Naive thymus-derived CD4-positive, alpha-beta T cell (primary cell): ENCODE measurements around the gene STYXL2. TPM values are rescaled to one million over a fixed set of nuclear protein-coding genes. Genes with fewer than 3 reads are reported as not detected.

Experiments
- ATAC-seq: fragments of 150-1000 bp; cut with Tn5 transposase; 2 replicates; pipeline ENCODE4 v1.10.0; 2021; ENCODE audit warnings: mild to moderate bottlenecking, moderate library complexity
- CTCF ChIA-PET: fragments of 350-600 bp; sonication (Branson Sonifier 250); formaldehyde crosslinking; loops from one replicate; lab custom pipeline; 2021; ENCODE audit warnings: antibody characterized with exemption; lab: Charles Lee
- POLR2A ChIA-PET: fragments of 350-600 bp; sonication (Branson Sonifier 250); formaldehyde crosslinking; loops from one replicate; lab custom pipeline; 2021; ENCODE audit warnings: antibody characterized with exemption, inconsistent platforms; lab: Charles Lee
- DNase-seq, 9 donors: peaks; one replicate each; pipeline versions ENCODE4 v3.0.0 to v3.0.0-alpha.2; 2020 to 2022; ENCODE audit warnings: mixed read lengths in 1 of 9
- H3K27ac ChIP-seq: one replicate; pipeline ENCODE4 v1.7.0; 2013; ENCODE audit warnings: mild to moderate bottlenecking, low read depth, low read length, moderate library complexity
- H3K27me3 ChIP-seq, 2 donors: one replicate each; pipeline ENCODE4 v1.7.0; 2013; ENCODE audit warnings: low read length in 2 of 2, mild to moderate bottlenecking in 2 of 2, moderate library complexity in 2 of 2; ENCODE audit not compliant: control insufficient read depth in 2 of 2, insufficient read depth in 2 of 2
- H3K36me3 ChIP-seq, 3 experiments: 1 replicate in 2 of 3; 2 replicates in 1 of 3; pipeline ENCODE4 v1.7.0; 2013; ENCODE audit warnings: low read length in 3 of 3, mild to moderate bottlenecking in 3 of 3, moderate library complexity in 1 of 3; ENCODE audit not compliant: insufficient read depth in 3 of 3, control insufficient read depth in 2 of 3
- H3K4me1 ChIP-seq, 2 donors: one replicate each; pipeline ENCODE4 v1.7.0; 2013; ENCODE audit warnings: low read length in 2 of 2, mild to moderate bottlenecking in 2 of 2, moderate library complexity in 1 of 2; ENCODE audit not compliant: control insufficient read depth in 2 of 2, insufficient read depth in 2 of 2
- H3K4me3 ChIP-seq: 2 replicates; pipeline ENCODE4 v1.7.0; 2013; ENCODE audit warnings: mild to moderate bottlenecking, low read length
- H3K9me3 ChIP-seq, 3 experiments: 1 replicate in 2 of 3; 2 replicates in 1 of 3; pipeline ENCODE4 v1.7.0; 2013; ENCODE audit warnings: low read length in 3 of 3; ENCODE audit not compliant: control insufficient read depth in 2 of 3
- H3K27ac Mint-ChIP-seq, 9 donors: one replicate each; pipeline ENCODE4 v1.8.0; 2020 to 2022; ENCODE audit warnings: mixed read lengths in 9 of 9, mild to moderate bottlenecking in 8 of 9, moderate library complexity in 5 of 9, inconsistent platforms in 2 of 9
- H3K27me3 Mint-ChIP-seq, 5 donors: one replicate each; pipeline ENCODE4 v1.8.0; 2021 to 2022; ENCODE audit warnings: mixed read lengths in 5 of 5, mild to moderate bottlenecking in 1 of 5
- H3K36me3 Mint-ChIP-seq, 5 donors: one replicate each; pipeline ENCODE4 v1.8.0; 2020 to 2022; ENCODE audit warnings: mixed read lengths in 5 of 5, mild to moderate bottlenecking in 3 of 5, inconsistent platforms in 1 of 5
- H3K4me1 Mint-ChIP-seq, 7 donors: one replicate each; pipeline ENCODE4 v1.8.0; 2020 to 2022; ENCODE audit warnings: mixed read lengths in 7 of 7, mild to moderate bottlenecking in 3 of 7, inconsistent platforms in 1 of 7
- H3K4me3 Mint-ChIP-seq, 10 donors: one replicate each; pipeline ENCODE4 v1.8.0; 2020 to 2022; ENCODE audit warnings: mild to moderate bottlenecking in 10 of 10, mixed read lengths in 10 of 10, moderate library complexity in 6 of 10, inconsistent platforms in 2 of 10
- H3K9me3 Mint-ChIP-seq, 11 donors: one replicate each; pipeline ENCODE4 v1.8.0; 2020 to 2022; ENCODE audit warnings: mixed read lengths in 11 of 11, mild to moderate bottlenecking in 4 of 11, inconsistent platforms in 1 of 11, moderate library complexity in 1 of 11
- intact Hi-C, 2 donors: fragments of 100-400 bp; cut with micrococcal nuclease; formaldehyde crosslinking; loops; one replicate each; pipeline ENCODE4 v1.15.1; 2023
- polyA plus RNA-seq, 2 donors: library from polyadenylated mRNA; unstranded; fragments of 300-500 nt; fragmentation: Illumina TruSeq; gene quantifications; one replicate each; pipeline ENCODE4 v1.2.3, GENCODE V29; 2021
- total RNA-seq, 6 experiments: library from RNA in 5 of 6; stranded (reverse) in 5 of 6; gene quantifications; 1 replicate in 5 of 6; 2 replicates in 1 of 6; pipeline ENCODE4 v1.2.3 and lab custom pipeline; 2021 to 2026

The STYXL2 gene
- not detected for total RNA-seq
- polyA plus RNA-seq: not detected
- total RNA-seq (lab: John Stamatoyannopoulos, UW): not detected

DNA sequence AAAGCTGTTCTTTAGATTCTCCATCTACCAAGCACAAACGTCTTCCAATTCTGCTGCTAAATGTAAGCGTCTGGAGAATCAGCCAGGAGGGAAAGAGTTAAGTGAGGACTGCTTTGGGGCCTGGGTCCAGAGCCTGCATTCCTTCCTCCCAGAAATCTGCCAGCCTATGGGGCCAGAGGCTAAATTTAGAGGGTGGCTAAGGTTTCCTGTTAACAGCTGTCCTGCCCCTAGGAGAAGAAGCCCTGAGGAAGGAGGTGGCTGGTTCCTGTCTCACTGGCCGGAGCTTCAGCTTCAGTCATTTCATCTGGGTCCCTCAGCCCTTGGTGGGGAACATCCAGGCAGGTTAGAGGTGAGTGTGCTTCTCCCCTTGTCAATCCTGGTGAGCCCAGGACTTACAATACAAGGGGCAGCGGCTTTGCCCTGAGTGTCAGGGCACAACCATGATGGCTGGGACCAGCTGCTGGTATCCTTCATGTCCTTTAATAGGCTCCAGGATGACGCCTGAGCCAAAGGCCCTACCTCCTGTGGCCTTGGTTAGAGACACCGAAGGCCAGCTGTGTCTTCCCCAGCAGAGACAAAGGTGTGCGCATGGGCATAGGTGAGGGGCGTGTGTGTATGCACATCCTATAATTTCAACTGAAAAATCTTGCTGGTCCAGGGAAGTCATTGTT is at the start of gene STYXL2:
Gene STYXL2 (plus strand): TSS at position 230 of the 671 bp plus-strand sequence. CDS start 775 bp downstream, outside the sequence.
- Histone ChIP-seq H3K4me1 (peaks cover 21 to 23% of the 10 kb centered on the region in 2 donors), H3K9me3 (no peaks in the 10 kb centered on the region), H3K27me3 (no peaks in the 10 kb centered on the region), H3K4me3 (no peak within 1 kb of the TSS), H3K27ac (no peak within 1 kb of the TSS), H3K36me3 (no peaks in the 10 kb centered on the region)
- Mint-ChIP-seq H3K27me3 (no peaks in the 10 kb centered on the region), H3K4me3 (no peak within 1 kb of the TSS), H3K4me1 (peaks cover 12 to 61% (median 33%) of the 10 kb centered on the region in 7 donors), H3K9me3 (peaks cover 0 to 5% (median 0%) of the 10 kb centered on the region in 11 donors), H3K36me3 (peaks cover 0 to 8% (median 5%) of the 10 kb centered on the region in 5 donors), H3K27ac (peak within 1 kb of the TSS in 8 of 9 donors; percentile 27 to 100 (median 78))
- ChIA-PET CTCF (interaction anchor here (1.0 to 1.4 kb wide), 2 partner anchors 9 to 35 kb away, joined by 3 to 4 read pairs; no protein-coding TSS in a partner anchor), POLR2A (interaction anchor here (8.3 kb wide), 1 partner anchor 10 kb away, joined by 43 read pairs; no protein-coding TSS in a partner anchor)
- intact Hi-C loops: loop anchor here (2.0 to 10.0 kb wide), 3 partner anchors 15 to 843 kb away; partner anchors contain the start of genes DCAF6 (in 1 of the 2) and MPC2 (in 1 of the 2)
- ATAC-seq: no peak
- no peak for DNase-seq

DNA sequence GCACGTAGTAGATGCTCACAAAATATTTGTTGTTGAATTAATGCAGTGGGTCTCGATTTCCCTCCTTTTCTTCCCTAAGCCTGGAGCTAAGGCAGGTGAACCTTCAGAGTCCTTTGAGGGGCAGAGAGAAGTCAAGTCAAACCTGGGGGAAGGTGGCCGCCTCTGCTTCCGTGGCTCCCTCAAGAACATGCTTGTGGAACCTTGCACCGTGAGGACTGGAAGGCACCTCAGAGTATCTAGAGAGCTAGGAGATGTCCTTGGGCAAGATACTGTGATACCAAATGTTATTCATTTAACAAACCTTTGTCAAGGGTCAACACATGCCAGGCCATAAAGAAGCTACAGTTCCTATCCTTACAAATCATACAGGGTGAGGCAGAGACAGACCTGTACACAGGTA is 42.0 kb upstream of the STYXL2 start:
- H3K36me3 ChIP-seq: peaks cover 0 to 36% (median 0%) of the 10 kb centered on the region in 3 experiments
- Mint-ChIP-seq H3K27ac (no peak overlapping the region), H3K27me3 (peaks cover 0 to 5% (median 0%) of the 10 kb centered on the region in 5 donors), H3K4me1 (peaks cover 0 to 2% (median 0%) of the 10 kb centered on the region in 7 donors), H3K36me3 (peaks cover 0 to 53% (median 18%) of the 10 kb centered on the region in 5 donors), H3K4me3 (no peak overlapping the region), H3K9me3 (no peaks in the 10 kb centered on the region)
- H3K4me1 ChIP-seq: no peaks in the 10 kb centered on the region
- no peaks in the 10 kb centered on the region for H3K9me3 ChIP-seq
- intact Hi-C loops: loop anchor here in 1 of 2 donors (10.0 kb wide), 1 partner anchor 1127 kb away; no protein-coding TSS in a partner anchor
- no peak overlapping the region for H3K4me3 ChIP-seq
- no peak for ATAC-seq
- CTCF ChIA-PET: no interaction called here
- no peak overlapping the region for H3K27ac ChIP-seq
- no peaks in the 10 kb centered on the region for H3K27me3 ChIP-seq
- POLR2A ChIA-PET: no interaction called here
- DNase-seq: no peak

DNA sequence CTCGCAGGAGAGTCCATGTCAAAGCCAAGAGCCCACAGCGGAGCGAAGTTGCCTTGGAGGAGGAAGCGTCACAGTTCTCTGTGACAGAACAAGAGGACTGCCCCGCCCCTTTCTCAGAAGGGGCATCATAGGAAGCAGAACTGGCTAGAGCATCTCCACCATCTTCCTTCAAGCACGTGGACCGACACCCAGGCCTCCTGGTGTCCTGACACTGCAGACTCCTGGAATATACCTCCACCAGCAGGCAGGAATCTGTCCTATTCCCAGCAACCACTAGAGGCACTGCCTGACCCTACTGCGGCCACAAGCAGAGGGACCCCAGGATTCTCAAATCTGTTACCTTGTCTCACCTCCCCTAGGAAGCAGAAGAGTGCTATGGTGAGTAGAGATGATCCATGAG is 41.5 kb upstream of the STYXL2 start:
- intact Hi-C loops: loop anchor here in 1 of 2 donors (10.0 kb wide), 1 partner anchor 1128 kb away; no protein-coding TSS in a partner anchor
- DNase-seq: no peak
- peaks cover 0 to 2% (median 0%) of the 10 kb centered on the region in 5 donors for H3K27me3 Mint-ChIP-seq
- H3K9me3 Mint-ChIP-seq: no peaks in the 10 kb centered on the region
- Histone ChIP-seq H3K4me3 (no peak overlapping the region), H3K27ac (no peak overlapping the region), H3K36me3 (peaks cover 0 to 36% (median 0%) of the 10 kb centered on the region in 3 experiments), H3K9me3 (no peaks in the 10 kb centered on the region), H3K27me3 (no peaks in the 10 kb centered on the region), H3K4me1 (no peaks in the 10 kb centered on the region)
- H3K4me1 Mint-ChIP-seq: peaks cover 0 to 2% (median 0%) of the 10 kb centered on the region in 7 donors
- CTCF ChIA-PET: no interaction called here
- no peak for ATAC-seq
- H3K36me3 Mint-ChIP-seq: peaks cover 0 to 53% (median 18%) of the 10 kb centered on the region in 5 donors
- H3K27ac Mint-ChIP-seq: no peak overlapping the region
- POLR2A ChIA-PET: no interaction called here
- H3K4me3 Mint-ChIP-seq: no peak overlapping the region

DNA sequence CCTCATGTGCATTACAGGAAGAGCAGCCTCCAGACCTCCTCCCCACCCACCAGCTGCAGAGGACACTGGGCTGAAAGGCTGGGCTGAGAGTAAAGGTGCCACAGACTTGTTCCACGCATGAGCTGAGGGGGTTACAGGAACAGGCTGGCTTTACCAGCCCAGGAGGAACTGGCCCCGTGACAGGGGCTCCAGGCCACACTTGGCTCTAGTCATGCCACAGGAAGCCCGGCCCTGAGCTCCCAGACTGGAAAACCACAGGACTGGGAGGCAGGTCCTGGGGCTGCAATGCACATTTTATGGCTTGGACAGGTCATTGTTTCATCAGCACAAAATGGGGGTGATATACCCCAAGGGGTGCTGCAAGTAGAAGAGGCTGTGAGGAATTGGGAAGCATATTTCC is 39.3 kb upstream of the STYXL2 start:
- Mint-ChIP-seq H3K36me3 (peaks cover 0 to 45% (median 13%) of the 10 kb centered on the region in 5 donors), H3K27ac (no peak overlapping the region), H3K27me3 (no peaks in the 10 kb centered on the region), H3K4me3 (no peak overlapping the region), H3K9me3 (no peaks in the 10 kb centered on the region), H3K4me1 (peaks cover 0 to 8% (median 6%) of the 10 kb centered on the region in 7 donors)
- POLR2A ChIA-PET: no interaction called here
- Histone ChIP-seq H3K27ac (no peak overlapping the region), H3K36me3 (peaks cover 0 to 36% (median 0%) of the 10 kb centered on the region in 3 experiments), H3K4me1 (peaks cover 0 to 4% of the 10 kb centered on the region in 2 donors), H3K27me3 (no peaks in the 10 kb centered on the region), H3K4me3 (no peak overlapping the region), H3K9me3 (no peaks in the 10 kb centered on the region)
- intact Hi-C loops: loop anchor here in 1 of 2 donors (10.0 kb wide), 1 partner anchor 1130 kb away; no protein-coding TSS in a partner anchor
- CTCF ChIA-PET: interaction anchor here (12.3 kb wide), 1 partner anchor 145 kb away, joined by 354 read pairs; no protein-coding TSS in a partner anchor
- DNase-seq (no peak), ATAC-seq (no peak)

DNA sequence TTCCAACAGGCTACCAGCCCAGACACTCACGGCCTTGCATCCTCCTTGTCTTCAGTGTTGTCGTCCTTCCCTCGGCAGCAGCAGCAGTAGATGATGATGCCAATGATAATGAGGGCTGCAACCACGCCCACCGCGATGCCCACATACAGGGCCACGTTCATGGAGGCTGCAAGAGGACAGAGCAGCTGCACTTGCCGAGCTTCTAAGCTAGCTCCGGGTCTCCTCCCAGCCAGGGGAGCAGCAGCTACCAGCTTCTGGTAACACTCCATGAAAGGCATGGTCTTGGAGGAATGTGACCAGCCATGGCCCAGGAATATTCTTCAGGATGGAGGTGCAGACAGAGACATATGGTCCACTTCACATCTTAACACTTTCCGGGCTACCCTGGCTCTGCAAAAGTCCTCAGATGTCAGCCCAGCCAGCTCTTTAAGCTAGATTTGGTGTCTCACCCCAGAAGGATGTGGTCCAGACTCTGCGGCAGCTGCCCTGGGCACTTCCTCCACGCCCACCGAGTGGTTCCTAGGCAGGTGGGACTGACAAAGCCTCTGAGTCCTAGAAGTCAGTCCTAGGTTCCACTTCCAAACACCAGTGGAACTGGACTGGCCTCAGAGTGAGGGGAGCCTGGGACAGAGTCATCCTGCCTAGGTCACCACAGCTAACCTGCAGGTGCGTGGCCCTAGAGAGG is 38.8 kb upstream of the STYXL2 start:
- H3K27me3 Mint-ChIP-seq: no peaks in the 10 kb centered on the region
- no peaks in the 10 kb centered on the region for H3K9me3 Mint-ChIP-seq
- H3K4me3 ChIP-seq: no peak overlapping the region
- H3K9me3 ChIP-seq: no peaks in the 10 kb centered on the region
- H3K36me3 Mint-ChIP-seq: peaks cover 0 to 40% (median 9%) of the 10 kb centered on the region in 5 donors
- DNase-seq: no peak
- H3K4me1 ChIP-seq: peaks cover 0 to 4% of the 10 kb centered on the region in 2 donors
- H3K4me3 Mint-ChIP-seq: no peak overlapping the region
- ATAC-seq: no peak
- no peak overlapping the region for H3K27ac ChIP-seq
- H3K27me3 ChIP-seq: no peaks in the 10 kb centered on the region
- H3K27ac Mint-ChIP-seq: no peak overlapping the region
- intact Hi-C loops: loop anchor here (5.0 to 10.0 kb wide), 2 partner anchors 1128 to 1130 kb away; no protein-coding TSS in a partner anchor
- peaks cover 0 to 8% (median 7%) of the 10 kb centered on the region in 7 donors for H3K4me1 Mint-ChIP-seq
- POLR2A ChIA-PET: no interaction called here
- CTCF ChIA-PET: interaction anchor here (12.3 kb wide), 1 partner anchor 146 kb away, joined by 354 read pairs; no protein-coding TSS in a partner anchor
- peaks cover 0 to 36% (median 0%) of the 10 kb centered on the region in 3 experiments for H3K36me3 ChIP-seq
